ENCODE results near the gene LIMD2. TPM values are rescaled to one million over a fixed set of nuclear protein-coding genes. Genes with fewer than 3 reads are reported as not detected.
A peak's percentile ranks its signal among the peaks of the same experiment; 100 is the strongest.

Gene LIMD2
- total RNA-seq, 1 experiment from 2014 or later = 93.5 TPM

- Histone ChIP-seq H3K9ac (ENCODE audit: extremely low read depth, insufficient read length, low read length) (peak overlapping the region; percentile 61), H2AFZ (ENCODE audit: low read length) (no peak overlapping the region), H3K23ac (ENCODE audit: insufficient read length, low read depth, low read length) (no peak overlapping the region), H4K5ac (ENCODE audit: insufficient read length, low read depth, low read length) (no peak overlapping the region), H4K8ac (replicated peaks; ENCODE audit: insufficient read length, low read depth, low read length) (no peak overlapping the region), H3K79me1 (ENCODE audit: insufficient read depth, low read depth, low read length, poor library complexity, severe bottlenecking) (no peaks in the 10 kb centered on the region), H3K18ac (ENCODE audit: insufficient read length, low read depth, low read length) (no peak overlapping the region), H3K9me3 (ENCODE audit: control insufficient read depth, low read depth, low read length) (no peaks in the 10 kb centered on the region), H3K14ac (ENCODE audit: insufficient read depth, low read length) (no peak overlapping the region), H3K27me3 (ENCODE audit: insufficient read depth, low read length) (no peaks in the 10 kb centered on the region), H4K91ac (ENCODE audit: insufficient read length, low read depth, low read length) (no peak overlapping the region), H3K4ac (ENCODE audit: low read depth, low read length) (no peak overlapping the region), H3K27ac (ENCODE audit: insufficient read length, low read depth, low read length) (no peak overlapping the region), H2AK5ac (ENCODE audit: insufficient read length, low read length) (no peak overlapping the region), H2BK5ac (ENCODE audit: insufficient read length, low read length) (no peak overlapping the region), H3K23me2 (ENCODE audit: insufficient read length, low read depth, low read length, poor library complexity, severe bottlenecking) (peaks cover 16% of the 10 kb centered on the region), H3K56ac (ENCODE audit: insufficient read length, low read depth, low read length) (no peak overlapping the region), H3K79me2 (ENCODE audit: insufficient read depth, low read length) (no peaks in the 10 kb centered on the region), H2BK120ac (ENCODE audit: low read depth, low read length, poor library complexity, severe bottlenecking) (no peak overlapping the region), H3T11ph (ENCODE audit: low read length) (no peak overlapping the region), H3K4me1 (ENCODE audit: insufficient read depth, low read length) (no peaks in the 10 kb centered on the region), H2BK20ac (ENCODE audit: low read depth, low read length, poor library complexity, severe bottlenecking) (no peak overlapping the region), H2BK15ac (ENCODE audit: low read depth, low read length) (no peak overlapping the region), H2BK12ac (ENCODE audit: insufficient read length, low read depth, low read length) (no peak overlapping the region), H3K4me2 (ENCODE audit: insufficient read depth, insufficient read length, low read length) (peak overlapping the region; percentile 75), H4K20me1 (ENCODE audit: control insufficient read depth, insufficient read depth, insufficient read length) (no peaks in the 10 kb centered on the region)
- no peaks in the 10 kb centered on the region for H3K27me3 Mint-ChIP-seq (ENCODE audit: low read depth)
- H3K27ac Mint-ChIP-seq = peak overlapping the region; percentile 95 to 97 (median 97)
- no peaks in the 10 kb centered on the region for H3K9me3 Mint-ChIP-seq
- WGBS (ENCODE audit: extremely low coverage, insufficient read length, low lambda C conversion rate) = no CpG with 5 or more reads among the region's 12 CpGs
- peaks cover 10 to 13% of the 10 kb centered on the region in 2 experiments for H3K4me1 Mint-ChIP-seq
- peaks cover 0 to 5% (median 2%) of the 10 kb centered on the region in 3 experiments; a peak in 3 of 7 replicates for H3K36me3 Mint-ChIP-seq (ENCODE audit: insufficient read depth in 1 of 3, low read depth in 3 of 3)
- TF ChIP-seq, protein P1, sequence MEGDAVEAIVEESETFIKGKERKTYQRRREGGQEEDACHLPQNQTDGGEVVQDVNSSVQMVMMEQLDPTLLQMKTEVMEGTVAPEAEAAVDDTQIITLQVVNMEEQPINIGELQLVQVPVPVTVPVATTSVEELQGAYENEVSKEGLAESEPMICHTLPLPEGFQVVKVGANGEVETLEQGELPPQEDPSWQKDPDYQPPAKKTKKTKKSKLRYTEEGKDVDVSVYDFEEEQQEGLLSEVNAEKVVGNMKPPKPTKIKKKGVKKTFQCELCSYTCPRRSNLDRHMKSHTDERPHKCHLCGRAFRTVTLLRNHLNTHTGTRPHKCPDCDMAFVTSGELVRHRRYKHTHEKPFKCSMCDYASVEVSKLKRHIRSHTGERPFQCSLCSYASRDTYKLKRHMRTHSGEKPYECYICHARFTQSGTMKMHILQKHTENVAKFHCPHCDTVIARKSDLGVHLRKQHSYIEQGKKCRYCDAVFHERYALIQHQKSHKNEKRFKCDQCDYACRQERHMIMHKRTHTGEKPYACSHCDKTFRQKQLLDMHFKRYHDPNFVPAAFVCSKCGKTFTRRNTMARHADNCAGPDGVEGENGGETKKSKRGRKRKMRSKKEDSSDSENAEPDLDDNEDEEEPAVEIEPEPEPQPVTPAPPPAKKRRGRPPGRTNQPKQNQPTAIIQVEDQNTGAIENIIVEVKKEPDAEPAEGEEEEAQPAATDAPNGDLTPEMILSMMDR (conservative IDR thresholded peaks at IDR 0.05) = no peak
- no peak for DNase-seq
- H3K4me3 Mint-ChIP-seq = peak overlapping the region; percentile 90 to 99
These were observed 40.7 kb upstream of the LIMD2 start for GRCh38 chr17:63740464-63741142.
